ENCODE results near the gene ERCC6.

Gene ERCC6

DNA sequence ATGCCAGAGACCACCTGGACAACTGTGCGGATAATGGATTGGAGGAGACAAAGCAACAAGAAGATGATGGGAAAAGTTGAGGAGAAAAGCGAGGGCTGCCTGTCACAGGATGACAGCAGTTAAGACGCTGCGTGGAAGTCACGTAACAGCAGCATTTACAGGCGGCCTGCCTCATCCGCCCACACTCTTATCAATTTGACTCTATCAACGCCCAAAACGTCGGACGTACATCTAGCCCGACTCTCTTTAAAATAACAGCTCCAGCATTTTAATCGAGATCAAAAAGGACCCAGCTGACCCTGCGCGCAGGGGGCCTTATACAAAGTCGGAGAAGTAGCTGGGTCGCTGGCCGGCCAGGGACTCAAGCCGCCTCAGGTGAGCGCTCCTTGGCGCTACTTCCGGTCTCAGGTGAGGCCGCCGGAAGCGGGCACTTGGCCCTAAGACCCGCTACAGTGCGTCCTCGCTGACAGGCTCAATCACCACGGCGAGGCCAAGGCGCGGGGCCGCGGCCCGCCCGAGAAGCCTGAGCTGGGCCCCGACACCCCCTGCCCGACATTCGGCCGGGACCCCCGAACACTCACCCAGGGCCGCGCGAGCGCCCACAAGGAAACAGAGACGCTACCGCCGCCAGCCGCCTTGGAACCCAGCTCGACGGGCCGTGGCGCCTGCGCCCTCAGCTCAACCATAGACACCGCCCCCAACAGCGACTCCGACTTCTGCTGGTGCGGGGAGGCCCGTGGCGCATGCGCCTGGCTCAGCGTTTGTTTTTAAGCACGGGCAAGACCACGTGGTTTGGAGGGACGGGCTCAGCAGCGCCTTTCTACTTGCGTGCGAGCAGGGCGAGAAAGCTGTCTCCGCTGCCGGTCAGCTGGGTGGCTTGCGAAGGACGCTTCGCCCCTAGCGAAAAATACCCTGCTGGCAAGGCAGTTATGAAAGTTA lies at the start of gene ERCC6:
TSS of gene ERCC6 (minus strand) at position 741 of the 939 bp plus-strand sequence.
- peak; percentile 98 for DNase-seq (ENCODE audit: low spot score)
- TF ChIP-seq, protein P1, sequence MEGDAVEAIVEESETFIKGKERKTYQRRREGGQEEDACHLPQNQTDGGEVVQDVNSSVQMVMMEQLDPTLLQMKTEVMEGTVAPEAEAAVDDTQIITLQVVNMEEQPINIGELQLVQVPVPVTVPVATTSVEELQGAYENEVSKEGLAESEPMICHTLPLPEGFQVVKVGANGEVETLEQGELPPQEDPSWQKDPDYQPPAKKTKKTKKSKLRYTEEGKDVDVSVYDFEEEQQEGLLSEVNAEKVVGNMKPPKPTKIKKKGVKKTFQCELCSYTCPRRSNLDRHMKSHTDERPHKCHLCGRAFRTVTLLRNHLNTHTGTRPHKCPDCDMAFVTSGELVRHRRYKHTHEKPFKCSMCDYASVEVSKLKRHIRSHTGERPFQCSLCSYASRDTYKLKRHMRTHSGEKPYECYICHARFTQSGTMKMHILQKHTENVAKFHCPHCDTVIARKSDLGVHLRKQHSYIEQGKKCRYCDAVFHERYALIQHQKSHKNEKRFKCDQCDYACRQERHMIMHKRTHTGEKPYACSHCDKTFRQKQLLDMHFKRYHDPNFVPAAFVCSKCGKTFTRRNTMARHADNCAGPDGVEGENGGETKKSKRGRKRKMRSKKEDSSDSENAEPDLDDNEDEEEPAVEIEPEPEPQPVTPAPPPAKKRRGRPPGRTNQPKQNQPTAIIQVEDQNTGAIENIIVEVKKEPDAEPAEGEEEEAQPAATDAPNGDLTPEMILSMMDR (IDR thresholded peaks at IDR 0.05; ENCODE audit: borderline replicate concordance, control extremely low read depth, extremely low read depth, insufficient read depth, missing control alignments): no peak
- in situ Hi-C loops (cut with MboI; ENCODE audit: low sequenced_read_pairs, unreplicated experiment): no loop called here

DNA sequence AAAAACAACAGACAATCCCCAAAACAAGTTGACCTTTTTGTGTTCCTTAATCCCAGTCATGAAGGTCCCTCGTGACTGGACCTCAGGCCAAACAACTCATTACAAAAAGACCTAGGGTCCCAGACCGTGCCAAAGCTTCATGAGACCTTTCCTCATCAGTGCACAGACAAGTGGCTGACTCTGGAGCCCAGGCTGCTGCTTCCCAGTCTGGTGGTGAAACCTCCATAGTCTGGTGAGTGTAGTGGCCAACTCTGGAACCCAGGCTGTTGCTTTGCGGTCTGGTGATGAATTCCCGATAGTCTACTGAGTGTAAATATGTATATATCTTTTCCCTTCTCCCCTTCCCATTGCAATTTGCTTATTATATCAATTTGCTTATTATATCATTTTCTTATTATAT lies 49.1 kb upstream of the ERCC6 start:
- no peak for DNase-seq (ENCODE audit: low spot score)
- TF ChIP-seq, protein P1 (IDR thresholded peaks at IDR 0.05; ENCODE audit: borderline replicate concordance, control extremely low read depth, extremely low read depth, insufficient read depth, missing control alignments): no peak
- in situ Hi-C loops (cut with MboI; ENCODE audit: low sequenced_read_pairs, unreplicated experiment): loop anchor here (25.0 kb wide), 1 partner anchor 649 kb away; no protein-coding TSS in a partner anchor

DNA sequence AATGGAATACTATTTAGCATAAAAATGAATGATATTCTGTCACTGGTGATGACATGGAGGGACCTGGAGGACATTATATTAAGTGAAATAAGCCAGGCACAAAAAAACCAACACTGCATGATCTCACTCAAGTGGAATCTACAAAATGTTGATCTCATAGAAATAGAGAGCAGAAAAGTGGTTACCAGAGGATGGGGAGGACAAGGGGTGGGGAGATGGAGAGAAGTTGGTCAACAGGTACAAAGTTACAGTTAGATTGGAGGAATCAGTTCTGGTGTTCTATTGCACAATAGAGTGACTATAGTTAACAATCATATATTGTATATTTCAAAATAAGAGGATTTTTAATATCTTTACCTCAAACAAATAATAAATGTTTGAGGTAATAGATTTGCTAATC lies 46.5 kb upstream of the ERCC6 start:
- TF ChIP-seq, protein P1 (IDR thresholded peaks at IDR 0.05; ENCODE audit: borderline replicate concordance, control extremely low read depth, extremely low read depth, insufficient read depth, missing control alignments): no peak
- in situ Hi-C loops (cut with MboI; ENCODE audit: low sequenced_read_pairs, unreplicated experiment): loop anchor here (25.0 kb wide), 1 partner anchor 652 kb away; no protein-coding TSS in a partner anchor
- DNase-seq (ENCODE audit: low spot score): no peak

DNA sequence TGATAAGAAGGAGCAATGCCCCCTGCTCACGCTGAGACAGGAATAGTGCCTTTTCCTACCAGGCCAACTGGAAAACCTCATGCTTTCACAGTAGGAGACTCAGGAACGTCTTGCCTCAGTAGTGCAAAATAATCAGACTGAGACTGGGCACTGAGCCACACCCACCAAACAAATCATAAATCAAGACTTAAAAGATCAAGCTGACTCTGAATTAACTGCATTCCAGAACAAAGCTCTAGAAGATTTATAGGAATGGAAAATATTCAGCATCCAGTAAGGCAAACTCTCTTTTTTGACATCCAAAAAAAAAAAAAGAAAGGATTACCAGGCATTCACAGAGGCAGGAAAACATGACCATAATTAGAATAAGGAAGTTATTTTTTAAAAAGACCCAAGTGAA lies 40.7 kb upstream of the ERCC6 start:
- TF ChIP-seq, protein P1 (IDR thresholded peaks at IDR 0.05; ENCODE audit: borderline replicate concordance, control extremely low read depth, extremely low read depth, insufficient read depth, missing control alignments): no peak
- in situ Hi-C loops (cut with MboI; ENCODE audit: low sequenced_read_pairs, unreplicated experiment): loop anchor here (25.0 kb wide), 1 partner anchor 658 kb away; no protein-coding TSS in a partner anchor
- DNase-seq (ENCODE audit: low spot score): no peak

DNA sequence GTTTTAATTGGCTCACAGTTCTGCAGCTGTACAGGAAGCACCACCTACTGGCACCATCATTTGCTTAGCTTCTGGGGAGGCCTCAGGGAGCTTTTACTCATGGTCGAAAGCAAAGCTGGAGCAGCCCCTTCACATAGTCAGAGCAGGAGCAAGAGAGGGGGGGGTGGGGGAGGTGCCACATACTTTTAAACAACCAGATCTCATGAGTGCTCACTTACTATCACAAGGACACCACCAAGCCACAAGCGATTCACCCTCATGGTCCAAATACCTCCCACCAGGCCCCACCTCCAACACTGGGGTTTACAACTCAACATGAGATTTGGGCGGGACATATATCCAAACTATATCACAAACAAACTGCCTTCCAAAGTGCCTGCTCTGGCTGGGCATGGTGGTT lies 39.5 kb upstream of the ERCC6 start:
- no peak for DNase-seq (ENCODE audit: low spot score)
- TF ChIP-seq, protein P1 (IDR thresholded peaks at IDR 0.05; ENCODE audit: borderline replicate concordance, control extremely low read depth, extremely low read depth, insufficient read depth, missing control alignments): no peak
- in situ Hi-C loops (cut with MboI; ENCODE audit: low sequenced_read_pairs, unreplicated experiment): loop anchor here (25.0 kb wide), 1 partner anchor 659 kb away; no protein-coding TSS in a partner anchor

DNA sequence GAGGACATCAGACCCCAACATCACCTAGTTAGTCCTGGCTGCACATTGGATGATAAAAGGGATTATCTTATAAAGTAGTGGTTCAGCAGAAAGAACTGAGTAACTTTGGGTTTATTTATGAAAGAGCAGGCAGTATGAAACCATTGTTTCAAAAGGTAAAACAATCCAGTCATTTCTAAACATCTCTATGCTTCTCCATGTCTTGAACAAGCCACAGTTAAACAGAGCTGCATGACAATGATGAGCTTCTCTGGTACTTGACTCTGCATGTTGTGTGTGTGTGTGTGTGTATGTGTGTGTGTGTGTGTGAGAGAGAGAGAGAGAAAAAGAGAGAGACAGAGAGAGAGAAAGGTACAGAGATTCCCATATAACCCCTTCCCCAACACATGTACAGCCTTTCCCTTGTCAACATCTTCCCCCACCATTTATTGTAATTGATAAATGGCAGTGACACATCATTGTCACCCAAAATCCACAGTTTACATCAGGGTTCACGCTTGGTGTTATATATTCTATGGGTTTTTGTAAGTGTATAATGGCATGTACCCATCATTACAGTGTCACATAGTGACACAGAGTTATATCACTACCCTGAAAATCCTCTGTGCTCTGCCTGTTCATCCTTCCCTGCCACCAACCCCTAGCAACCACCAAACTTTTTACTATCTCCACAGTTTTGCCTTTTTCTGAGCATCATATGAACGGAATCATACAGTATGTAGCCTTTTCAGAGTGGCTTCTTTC lies 38.4 kb upstream of the ERCC6 start:
- TF ChIP-seq, protein P1 (IDR thresholded peaks at IDR 0.05; ENCODE audit: borderline replicate concordance, control extremely low read depth, extremely low read depth, insufficient read depth, missing control alignments): no peak
- in situ Hi-C loops (cut with MboI; ENCODE audit: low sequenced_read_pairs, unreplicated experiment): loop anchor here (25.0 kb wide), 1 partner anchor 660 kb away; no protein-coding TSS in a partner anchor
- no peak for DNase-seq (ENCODE audit: low spot score)

Measured in GM13976 (cell line).